Fibroblast of lung (primary cell): ENCODE data around the gene WIPF1.

Source experiments
- EZH2 ChIP-seq: IDR thresholded peaks from 2 replicates; pipeline ENCODE4 v1.5.1; 2012; ENCODE audit warnings: low read length, control low read depth, mild to moderate bottlenecking; ENCODE audit errors: missing control alignments
- TF ChIP-seq, protein P1 (sequence below), 2 donors: IDR thresholded peaks in 1 of 2; conservative IDR thresholded peaks in 1 of 2; 1 replicate in 1 of 2; 2 replicates in 1 of 2; pipeline ENCODE4 v1.5.1; 2011 to 2012; ENCODE audit warnings: low read length in 2 of 2, control low read depth in 1 of 2, inconsistent platforms in 1 of 2, low read depth in 1 of 2, mild to moderate bottlenecking in 1 of 2

DNA sequence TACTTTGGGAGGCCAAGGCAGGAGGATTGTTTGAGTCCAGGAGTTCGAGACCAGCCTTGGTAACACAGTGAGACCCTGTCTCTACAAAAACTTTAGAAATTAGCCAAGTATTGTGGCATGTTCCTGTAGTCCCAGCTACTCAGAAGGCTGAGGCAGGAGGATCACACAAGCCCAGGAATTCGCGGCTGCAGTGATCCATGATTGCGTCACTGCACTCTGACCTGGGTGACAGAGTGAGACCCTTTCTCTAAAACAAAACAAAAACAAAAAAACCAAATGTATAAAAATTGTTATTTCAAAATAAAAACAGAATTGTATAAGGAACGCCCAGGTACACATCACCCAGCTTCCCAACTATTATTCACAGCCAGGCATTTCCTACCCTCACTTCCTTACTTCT, 56.7 kb downstream of the WIPF1 start:
- TF ChIP-seq, protein P1, sequence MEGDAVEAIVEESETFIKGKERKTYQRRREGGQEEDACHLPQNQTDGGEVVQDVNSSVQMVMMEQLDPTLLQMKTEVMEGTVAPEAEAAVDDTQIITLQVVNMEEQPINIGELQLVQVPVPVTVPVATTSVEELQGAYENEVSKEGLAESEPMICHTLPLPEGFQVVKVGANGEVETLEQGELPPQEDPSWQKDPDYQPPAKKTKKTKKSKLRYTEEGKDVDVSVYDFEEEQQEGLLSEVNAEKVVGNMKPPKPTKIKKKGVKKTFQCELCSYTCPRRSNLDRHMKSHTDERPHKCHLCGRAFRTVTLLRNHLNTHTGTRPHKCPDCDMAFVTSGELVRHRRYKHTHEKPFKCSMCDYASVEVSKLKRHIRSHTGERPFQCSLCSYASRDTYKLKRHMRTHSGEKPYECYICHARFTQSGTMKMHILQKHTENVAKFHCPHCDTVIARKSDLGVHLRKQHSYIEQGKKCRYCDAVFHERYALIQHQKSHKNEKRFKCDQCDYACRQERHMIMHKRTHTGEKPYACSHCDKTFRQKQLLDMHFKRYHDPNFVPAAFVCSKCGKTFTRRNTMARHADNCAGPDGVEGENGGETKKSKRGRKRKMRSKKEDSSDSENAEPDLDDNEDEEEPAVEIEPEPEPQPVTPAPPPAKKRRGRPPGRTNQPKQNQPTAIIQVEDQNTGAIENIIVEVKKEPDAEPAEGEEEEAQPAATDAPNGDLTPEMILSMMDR (conservative IDR thresholded peaks at IDR 0.05 in 1 of 2, IDR thresholded peaks at IDR 0.05 in 1 of 2; ENCODE audit: low read depth in 1 of 2, low read length in 2 of 2) = no peak
- no peak for TF ChIP-seq EZH2
